ENCODE measurements around the gene CCDC102B.

DNA sequence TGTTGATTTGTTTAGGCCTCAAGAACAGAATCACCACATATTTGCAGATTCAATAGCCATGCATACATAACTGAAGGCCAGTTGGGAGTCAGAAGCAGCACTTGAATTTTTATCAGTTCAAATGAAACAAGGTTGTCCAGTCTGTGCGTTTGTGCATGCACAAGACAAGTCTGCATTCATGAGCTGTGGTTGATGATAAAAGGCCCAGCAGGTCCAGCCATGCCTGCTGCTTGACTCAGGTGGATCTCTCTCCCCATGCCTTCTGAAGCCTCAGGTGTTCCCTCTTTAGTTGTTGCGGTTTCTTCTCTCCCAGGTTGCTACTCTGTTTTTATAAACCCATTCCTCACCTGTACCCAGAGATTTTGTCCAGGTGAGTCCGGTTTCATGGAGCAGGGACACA is 124.5 kb downstream of the CCDC102B start:
- TF ChIP-seq, protein P1, sequence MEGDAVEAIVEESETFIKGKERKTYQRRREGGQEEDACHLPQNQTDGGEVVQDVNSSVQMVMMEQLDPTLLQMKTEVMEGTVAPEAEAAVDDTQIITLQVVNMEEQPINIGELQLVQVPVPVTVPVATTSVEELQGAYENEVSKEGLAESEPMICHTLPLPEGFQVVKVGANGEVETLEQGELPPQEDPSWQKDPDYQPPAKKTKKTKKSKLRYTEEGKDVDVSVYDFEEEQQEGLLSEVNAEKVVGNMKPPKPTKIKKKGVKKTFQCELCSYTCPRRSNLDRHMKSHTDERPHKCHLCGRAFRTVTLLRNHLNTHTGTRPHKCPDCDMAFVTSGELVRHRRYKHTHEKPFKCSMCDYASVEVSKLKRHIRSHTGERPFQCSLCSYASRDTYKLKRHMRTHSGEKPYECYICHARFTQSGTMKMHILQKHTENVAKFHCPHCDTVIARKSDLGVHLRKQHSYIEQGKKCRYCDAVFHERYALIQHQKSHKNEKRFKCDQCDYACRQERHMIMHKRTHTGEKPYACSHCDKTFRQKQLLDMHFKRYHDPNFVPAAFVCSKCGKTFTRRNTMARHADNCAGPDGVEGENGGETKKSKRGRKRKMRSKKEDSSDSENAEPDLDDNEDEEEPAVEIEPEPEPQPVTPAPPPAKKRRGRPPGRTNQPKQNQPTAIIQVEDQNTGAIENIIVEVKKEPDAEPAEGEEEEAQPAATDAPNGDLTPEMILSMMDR (IDR thresholded peaks at IDR 0.05), result no peak
- no peak for TF ChIP-seq POLR2A (IDR thresholded peaks at IDR 0.05)

All from right lobe of liver (tissue), 4 donors.